HEK293 (cell line): ENCODE data around the gene ZC3H10.

Source experiments
- EGR2 ChIP-seq: fragments of 450-650 bp; formaldehyde crosslinking; IDR thresholded peaks from 2 replicates; pipeline ENCODE4 v1.5.1; 2016; ENCODE audit warnings: low read depth, missing biosample characterization, missing genetic modification characterization
- GLIS2 ChIP-seq: fragments of 450-650 bp; formaldehyde crosslinking; IDR thresholded peaks from 2 replicates; pipeline ENCODE4 v1.5.1; 2016; ENCODE audit warnings: missing biosample characterization, missing genetic modification characterization
- HOXC10 ChIP-seq: sonication (generic); formaldehyde crosslinking; IDR thresholded peaks from 2 replicates; pipeline ENCODE4 v1.8.1; 2023; ENCODE audit warnings: mild to moderate bottlenecking, missing genetic modification reagents
- KLF16 ChIP-seq: fragments of 450-650 bp; formaldehyde crosslinking; IDR thresholded peaks from 2 replicates; pipeline ENCODE4 v1.5.1; 2017; ENCODE audit warnings: missing biosample characterization, missing genetic modification characterization
- KLF17 ChIP-seq: fragments of 450-650 bp; formaldehyde crosslinking; IDR thresholded peaks from 2 replicates; pipeline ENCODE4 v1.5.1; 2016; ENCODE audit warnings: missing biosample characterization, missing genetic modification characterization
- KLF7 ChIP-seq: fragments of 450-650 bp; formaldehyde crosslinking; IDR thresholded peaks from 2 replicates; pipeline ENCODE4 v1.5.1; 2016; ENCODE audit warnings: missing biosample characterization, missing genetic modification characterization, borderline replicate concordance
- PRDM4 ChIP-seq: fragments of 450-650 bp; formaldehyde crosslinking; IDR thresholded peaks from 2 replicates; pipeline ENCODE4 v1.5.1; 2017; ENCODE audit warnings: missing biosample characterization, missing genetic modification characterization
- REPIN1 ChIP-seq: fragments of 450-650 bp; formaldehyde crosslinking; IDR thresholded peaks from 2 replicates; pipeline ENCODE4 v1.5.1; 2017; ENCODE audit warnings: missing biosample characterization, missing genetic modification characterization, low read depth
- SCRT2 ChIP-seq: fragments of 450-650 bp; formaldehyde crosslinking; IDR thresholded peaks from 2 replicates; pipeline ENCODE4 v1.5.1; 2016; ENCODE audit warnings: missing biosample characterization, missing genetic modification characterization
- TRIM28 ChIP-seq: IDR thresholded peaks from 2 replicates; pipeline ENCODE4 v1.6.1; 2011; ENCODE audit warnings: low read length, control low read depth, borderline replicate concordance
- ZBTB26 ChIP-seq: fragments of 450-650 bp; formaldehyde crosslinking; optimal IDR thresholded peaks from 2 replicates; pipeline ENCODE3; 2016; ENCODE audit warnings: missing biosample characterization, mild to moderate bottlenecking, missing genetic modification characterization
- ZBTB48 ChIP-seq: fragments of 450-650 bp; formaldehyde crosslinking; IDR thresholded peaks from 2 replicates; pipeline ENCODE4 v1.5.1; 2016; ENCODE audit warnings: missing biosample characterization, missing genetic modification characterization
- ZNF138 ChIP-seq: fragments of 450-650 bp; formaldehyde crosslinking; IDR thresholded peaks from 2 replicates; pipeline ENCODE4 v1.5.1; 2016; ENCODE audit warnings: missing biosample characterization, missing genetic modification characterization, borderline replicate concordance
- ZNF146 ChIP-seq: fragments of 450-650 bp; formaldehyde crosslinking; IDR thresholded peaks from 2 replicates; pipeline ENCODE4 v1.5.1; 2016; ENCODE audit warnings: missing biosample characterization, missing genetic modification characterization
- ZNF19 ChIP-seq: fragments of 450-650 bp; formaldehyde crosslinking; IDR thresholded peaks from 2 replicates; pipeline ENCODE4; 2016; ENCODE audit warnings: missing biosample characterization, missing genetic modification characterization, low read depth
- ZNF2 ChIP-seq: fragments of 450-650 bp; formaldehyde crosslinking; IDR thresholded peaks from 2 replicates; pipeline ENCODE4 v1.5.1; 2016; ENCODE audit warnings: missing biosample characterization, missing genetic modification characterization
- ZNF24 ChIP-seq: fragments of 450-650 bp; formaldehyde crosslinking; IDR thresholded peaks from 2 replicates; pipeline ENCODE4 v1.5.1; 2016; ENCODE audit warnings: missing biosample characterization, missing genetic modification characterization
- ZNF335 ChIP-seq: fragments of 450-650 bp; formaldehyde crosslinking; conservative IDR thresholded peaks from 2 replicates; pipeline ENCODE4 v1.5.1; 2016; ENCODE audit warnings: missing biosample characterization, missing genetic modification characterization
- ZNF473 ChIP-seq: fragments of 450-650 bp; formaldehyde crosslinking; IDR thresholded peaks from 2 replicates; pipeline ENCODE4 v1.5.1; 2017; ENCODE audit warnings: missing biosample characterization, missing genetic modification characterization
- ZNF530 ChIP-seq: fragments of 450-650 bp; formaldehyde crosslinking; IDR thresholded peaks from 2 replicates; pipeline ENCODE4 v1.5.1; 2016; ENCODE audit warnings: low read depth, missing biosample characterization, missing genetic modification characterization
- ZNF558 ChIP-seq: fragments of 450-650 bp; formaldehyde crosslinking; IDR thresholded peaks from 2 replicates; pipeline ENCODE4 v1.5.1; 2016; ENCODE audit warnings: missing biosample characterization, missing genetic modification characterization
- ZNF560 ChIP-seq: fragments of 450-650 bp; formaldehyde crosslinking; IDR thresholded peaks from 2 replicates; pipeline ENCODE4 v1.5.1; 2017; ENCODE audit warnings: missing biosample characterization, missing genetic modification characterization, borderline replicate concordance
- ZNF561 ChIP-seq: fragments of 450-650 bp; IDR thresholded peaks from 2 replicates; pipeline ENCODE4 v1.5.1; 2018; ENCODE audit warnings: missing biosample characterization, missing genetic modification characterization, borderline replicate concordance
- ZNF580 ChIP-seq: fragments of 450-650 bp; formaldehyde crosslinking; IDR thresholded peaks from 2 replicates; pipeline ENCODE4 v1.5.1; 2016; ENCODE audit warnings: missing biosample characterization, missing genetic modification characterization
- ZNF623 ChIP-seq: fragments of 450-650 bp; formaldehyde crosslinking; IDR thresholded peaks from 2 replicates; pipeline ENCODE4 v1.5.1; 2016; ENCODE audit warnings: missing biosample characterization, missing genetic modification characterization
- ZNF639 ChIP-seq: fragments of 450-650 bp; formaldehyde crosslinking; IDR thresholded peaks from 2 replicates; pipeline ENCODE4 v1.5.1; 2016; ENCODE audit warnings: missing biosample characterization, missing genetic modification characterization
- ZNF645 ChIP-seq: fragments of 450-650 bp; formaldehyde crosslinking; IDR thresholded peaks from 2 replicates; pipeline ENCODE4; 2016; ENCODE audit warnings: missing biosample characterization, missing genetic modification characterization
- ZNF747 ChIP-seq: fragments of 450-650 bp; formaldehyde crosslinking; IDR thresholded peaks from 2 replicates; pipeline ENCODE4 v1.5.1; 2016; ENCODE audit warnings: missing biosample characterization, missing genetic modification characterization
- ZNF785 ChIP-seq: fragments of 450-650 bp; formaldehyde crosslinking; IDR thresholded peaks from 2 replicates; pipeline ENCODE4 v1.5.1; 2016; ENCODE audit warnings: missing biosample characterization, missing genetic modification characterization
- ZNF792 ChIP-seq: fragments of 450-650 bp; formaldehyde crosslinking; IDR thresholded peaks from 2 replicates; pipeline ENCODE4 v1.5.1; 2016; ENCODE audit warnings: missing biosample characterization, missing genetic modification characterization
- ZSCAN18 ChIP-seq: fragments of 450-650 bp; formaldehyde crosslinking; IDR thresholded peaks from 2 replicates; pipeline ENCODE4 v1.5.1; 2016; ENCODE audit warnings: missing biosample characterization, missing genetic modification characterization

ZC3H10 gene

GRCh38 chr12:56079723-56080555 lies 38.1 kb upstream of the ZC3H10 start, which contains the start of gene ERBB3 (continued):
- peak; percentile 85 for TF ChIP-seq ZNF639
- peak; percentile 91 for TF ChIP-seq ZBTB26 (tag by site-specific recombination)
- no peak for TF ChIP-seq ZNF473 (tag by site-specific recombination)
- no peak for TF ChIP-seq ZNF530
- TF ChIP-seq ZNF560 (tag by site-specific recombination) = no peak
- TF ChIP-seq ZNF2 = peak; percentile 83
- peak; percentile 95 for TF ChIP-seq GLIS2
- peak; percentile 82 for TF ChIP-seq ZNF792 (tag by site-specific recombination)
- TF ChIP-seq EGR2 (tag by site-specific recombination) = peak; percentile 77
- peak; percentile 80 for TF ChIP-seq ZNF785
- TF ChIP-seq ZNF645 (tag by site-specific recombination) = 0 out of 2 replicates have a peak, but pooled peaks have one; percentile 10
- TF ChIP-seq KLF16 (tag by site-specific recombination) = peak; percentile 100
- TF ChIP-seq ZNF747 (tag by site-specific recombination) = no peak
- peak; percentile 98 for TF ChIP-seq KLF17 (tag by site-specific recombination)
- peak; percentile 82 for TF ChIP-seq ZNF335
- 0 out of 2 replicates have a peak, but pooled peaks have one; percentile 68 for TF ChIP-seq ZSCAN18 (tag by site-specific recombination)
- TF ChIP-seq SCRT2 (tag by site-specific recombination) = no peak
- no peak for TF ChIP-seq ZNF19 (tag by site-specific recombination)
- no peak for TF ChIP-seq TRIM28
- peak; percentile 97 for TF ChIP-seq ZBTB48 (tag by site-specific recombination)
- no peak for TF ChIP-seq ZNF146 (tag by site-specific recombination)
- TF ChIP-seq ZNF580 (tag by site-specific recombination) = peak; percentile 89
- no peak for TF ChIP-seq REPIN1 (tag by site-specific recombination)
- peak; percentile 31; the same call in 1 of the 2 replicates for TF ChIP-seq ZNF623
- TF ChIP-seq ZNF558 (tag by site-specific recombination) = 0 out of 2 replicates have a peak, but pooled peaks have one; percentile 14
- peak; percentile 88 for TF ChIP-seq PRDM4
- peak; percentile 99 for TF ChIP-seq KLF7
- TF ChIP-seq ZNF561 (tag by site-specific recombination) = no peak
- no peak for TF ChIP-seq ZNF138
- peak; percentile 86 for TF ChIP-seq ZNF24
- no peak for TF ChIP-seq HOXC10 (CRISPR knock-in tag)
